ENCODE measurements around the gene HEXA.

The HEXA gene

DNA sequence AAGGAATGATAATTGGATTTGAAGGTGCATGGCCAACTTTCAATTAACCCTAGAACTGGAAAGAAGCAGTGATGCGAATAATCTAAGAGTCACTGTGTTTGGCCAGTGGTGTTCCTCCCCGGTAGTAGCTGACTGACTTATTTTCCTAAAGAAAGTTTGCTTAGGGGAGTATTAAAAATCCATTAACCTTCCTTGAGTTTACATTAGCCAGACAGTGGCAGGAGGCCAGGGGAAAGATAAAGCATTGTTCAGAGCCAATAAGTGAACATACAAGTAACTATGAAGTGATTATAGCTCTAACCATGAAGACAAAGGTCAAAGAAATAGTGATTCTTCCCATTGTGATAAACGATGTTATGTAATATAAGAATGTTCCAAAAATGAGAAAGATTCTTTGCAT lies 13.4 kb upstream of the HEXA start:
- no peak overlapping the region for H3K4me3 ChIP-seq (ENCODE audit: low read length in 2 of 2)
- no peak overlapping the region for H3K23ac ChIP-seq (ENCODE audit: low read depth, low read length, poor library complexity)
- H2AK5ac ChIP-seq (ENCODE audit: low read depth, low read length), result no peak overlapping the region
- no peaks in the 10 kb centered on the region for H3K79me1 ChIP-seq (ENCODE audit: low read depth, low read length)
- no peak overlapping the region for H2BK120ac ChIP-seq (ENCODE audit: low read depth, low read length)
- H2BK15ac ChIP-seq (ENCODE audit: low read length), result no peak overlapping the region
- no peaks in the 10 kb centered on the region for H3K4me1 ChIP-seq (ENCODE audit: control insufficient read depth in 2 of 2, insufficient read depth in 1 of 2, low read depth in 1 of 2, low read length in 2 of 2)
- H3K4me2 ChIP-seq (ENCODE audit: insufficient read depth, low read length, poor library complexity, severe bottlenecking), result no peak overlapping the region
- H2AFZ ChIP-seq (ENCODE audit: low read length), result no peak overlapping the region
- no peak overlapping the region for H3K18ac ChIP-seq (ENCODE audit: low read length)
- H3K27me3 ChIP-seq (ENCODE audit: control insufficient read depth in 3 of 3, insufficient read depth in 3 of 3, low read depth in 1 of 3, low read length in 3 of 3), result peaks cover 0 to 19% (median 0%) of the 10 kb centered on the region in 3 experiments
- no peaks in the 10 kb centered on the region for H3K9me3 ChIP-seq (replicated peaks in 1 of 2; ENCODE audit: control insufficient read depth in 2 of 2, insufficient read depth in 1 of 2, low read depth in 1 of 2, low read length in 2 of 2)
- no peak overlapping the region for H2BK5ac ChIP-seq (ENCODE audit: low read length)
- no peaks in the 10 kb centered on the region for H3K36me3 ChIP-seq (replicated peaks in 1 of 2; ENCODE audit: control insufficient read depth in 2 of 2, insufficient read depth in 2 of 2, low read length in 2 of 2)
- H4K8ac ChIP-seq (ENCODE audit: low read depth, low read length), result no peak overlapping the region
- no peak overlapping the region for H3K4ac ChIP-seq (ENCODE audit: low read length)
- no CpG with 5 or more reads among the region's 3 CpGs for WGBS, 2 donors (ENCODE audit: extremely low coverage in 2 of 2, insufficient read length in 2 of 2, insufficient replicate concordance in 1 of 2)
- H2BK12ac ChIP-seq (ENCODE audit: low read length), result no peak overlapping the region
- H4K91ac ChIP-seq (ENCODE audit: low read depth, low read length, poor library complexity), result no peak overlapping the region
- H3K14ac ChIP-seq (ENCODE audit: low read length), result no peak overlapping the region
- H3K9ac ChIP-seq (ENCODE audit: low read depth, low read length, poor library complexity), result no peak overlapping the region
- H3K27ac ChIP-seq (replicated peaks; ENCODE audit: low read length), result no peak overlapping the region
- DNase-seq (ENCODE audit: low spot score), result no peak

- Histone ChIP-seq H3K27me3 (ENCODE audit: control insufficient read depth in 3 of 3, insufficient read depth in 3 of 3, low read depth in 1 of 3, low read length in 3 of 3) (peaks cover 0 to 31% (median 0%) of the 10 kb centered on the region in 3 experiments), H4K91ac (ENCODE audit: low read depth, low read length, poor library complexity) (no peak overlapping the region), H2BK12ac (ENCODE audit: low read length) (no peak overlapping the region), H3K4me2 (ENCODE audit: insufficient read depth, low read length, poor library complexity, severe bottlenecking) (no peak overlapping the region), H3K4me1 (ENCODE audit: control insufficient read depth in 2 of 2, insufficient read depth in 1 of 2, low read depth in 1 of 2, low read length in 2 of 2) (no peaks in the 10 kb centered on the region), H3K18ac (ENCODE audit: low read length) (no peak overlapping the region), H3K4me3 (ENCODE audit: low read length in 2 of 2) (no peak overlapping the region), H4K8ac (ENCODE audit: low read depth, low read length) (no peak overlapping the region), H2BK5ac (ENCODE audit: low read length) (no peak overlapping the region), H3K4ac (ENCODE audit: low read length) (no peak overlapping the region), H2BK15ac (ENCODE audit: low read length) (no peak overlapping the region), H3K27ac (replicated peaks; ENCODE audit: low read length) (no peak overlapping the region), H2AK5ac (ENCODE audit: low read depth, low read length) (no peak overlapping the region), H3K9me3 (replicated peaks in 1 of 2; ENCODE audit: control insufficient read depth in 2 of 2, insufficient read depth in 1 of 2, low read depth in 1 of 2, low read length in 2 of 2) (no peaks in the 10 kb centered on the region), H3K23ac (ENCODE audit: low read depth, low read length, poor library complexity) (no peak overlapping the region), H3K14ac (ENCODE audit: low read length) (no peak overlapping the region), H3K79me1 (ENCODE audit: low read depth, low read length) (no peaks in the 10 kb centered on the region), H2BK120ac (ENCODE audit: low read depth, low read length) (no peak overlapping the region), H3K36me3 (replicated peaks in 1 of 2; ENCODE audit: control insufficient read depth in 2 of 2, insufficient read depth in 2 of 2, low read length in 2 of 2) (no peaks in the 10 kb centered on the region), H3K9ac (ENCODE audit: low read depth, low read length, poor library complexity) (no peak overlapping the region), H2AFZ (ENCODE audit: low read length) (no peak overlapping the region)
- no peak for DNase-seq (ENCODE audit: low spot score)
These were observed 11.9 kb upstream of the HEXA start for GRCh38 chr15:72387741-72388140.

- no peak overlapping the region for H3K9ac ChIP-seq (ENCODE audit: low read depth, low read length, poor library complexity)
- no peak overlapping the region for H2AFZ ChIP-seq (ENCODE audit: low read length)
- no peaks in the 10 kb centered on the region for H3K36me3 ChIP-seq (replicated peaks in 1 of 2; ENCODE audit: control insufficient read depth in 2 of 2, insufficient read depth in 2 of 2, low read length in 2 of 2)
- H4K8ac ChIP-seq (ENCODE audit: low read depth, low read length), result no peak overlapping the region
- WGBS, 2 donors (ENCODE audit: extremely low coverage in 2 of 2, insufficient read length in 2 of 2, insufficient replicate concordance in 1 of 2), result no CpG with 5 or more reads among the region's 2 CpGs
- H2BK120ac ChIP-seq (ENCODE audit: low read depth, low read length), result no peak overlapping the region
- H3K79me1 ChIP-seq (ENCODE audit: low read depth, low read length), result no peaks in the 10 kb centered on the region
- no peak overlapping the region for H2AK5ac ChIP-seq (ENCODE audit: low read depth, low read length)
- no peak overlapping the region for H3K4ac ChIP-seq (ENCODE audit: low read length)
- no peak overlapping the region for H2BK5ac ChIP-seq (ENCODE audit: low read length)
- H2BK12ac ChIP-seq (ENCODE audit: low read length), result no peak overlapping the region
- no peak overlapping the region for H3K18ac ChIP-seq (ENCODE audit: low read length)
- H3K4me1 ChIP-seq (ENCODE audit: control insufficient read depth in 2 of 2, insufficient read depth in 1 of 2, low read depth in 1 of 2, low read length in 2 of 2), result no peaks in the 10 kb centered on the region
- no peak overlapping the region for H3K23ac ChIP-seq (ENCODE audit: low read depth, low read length, poor library complexity)
- no peak overlapping the region for H3K4me3 ChIP-seq (ENCODE audit: low read length in 2 of 2)
- H3K27me3 ChIP-seq (ENCODE audit: control insufficient read depth in 3 of 3, insufficient read depth in 3 of 3, low read depth in 1 of 3, low read length in 3 of 3), result peaks cover 0 to 26% (median 0%) of the 10 kb centered on the region in 3 experiments
- no peak overlapping the region for H4K91ac ChIP-seq (ENCODE audit: low read depth, low read length, poor library complexity)
- H2BK15ac ChIP-seq (ENCODE audit: low read length), result no peak overlapping the region
- H3K27ac ChIP-seq (replicated peaks; ENCODE audit: low read length), result no peak overlapping the region
- no peak for DNase-seq (ENCODE audit: low spot score)
- no peak overlapping the region for H3K14ac ChIP-seq (ENCODE audit: low read length)
- no peaks in the 10 kb centered on the region for H3K9me3 ChIP-seq (replicated peaks in 1 of 2; ENCODE audit: control insufficient read depth in 2 of 2, insufficient read depth in 1 of 2, low read depth in 1 of 2, low read length in 2 of 2)
- no peak overlapping the region for H3K4me2 ChIP-seq (ENCODE audit: insufficient read depth, low read length, poor library complexity, severe bottlenecking)
These were observed 6.3 kb upstream of the HEXA start for GRCh38 chr15:72382146-72382545.

DNA sequence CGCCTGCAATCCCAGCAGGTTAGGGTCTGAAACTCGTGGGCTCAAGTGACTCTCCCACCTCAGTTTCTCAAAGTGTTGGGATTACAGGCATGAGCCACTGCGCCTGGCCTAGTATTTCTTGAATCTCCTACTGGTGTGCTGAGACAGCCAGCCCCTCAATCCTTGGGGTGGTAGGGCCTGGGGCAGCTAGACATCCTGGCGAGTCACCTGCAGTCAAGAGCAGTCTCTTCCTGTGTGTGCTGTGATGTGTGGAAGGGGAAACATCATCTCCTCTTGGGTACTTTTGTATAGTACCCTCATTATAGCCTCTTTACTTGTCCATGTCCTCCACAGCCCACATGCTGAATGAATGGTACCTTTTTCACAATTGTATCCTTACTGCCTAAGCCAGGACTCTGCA lies 4.9 kb upstream of the HEXA start:
- H3K9ac ChIP-seq (ENCODE audit: low read depth, low read length, poor library complexity), result no peak overlapping the region
- no peaks in the 10 kb centered on the region for H3K9me3 ChIP-seq (replicated peaks in 1 of 2; ENCODE audit: control insufficient read depth in 2 of 2, insufficient read depth in 1 of 2, low read depth in 1 of 2, low read length in 2 of 2)
- H3K4me3 ChIP-seq (ENCODE audit: low read length in 2 of 2), result no peak overlapping the region
- H2BK120ac ChIP-seq (ENCODE audit: low read depth, low read length), result no peak overlapping the region
- H3K18ac ChIP-seq (ENCODE audit: low read length), result no peak overlapping the region
- no peak overlapping the region for H3K23ac ChIP-seq (ENCODE audit: low read depth, low read length, poor library complexity)
- H3K4me1 ChIP-seq (ENCODE audit: control insufficient read depth in 2 of 2, insufficient read depth in 1 of 2, low read depth in 1 of 2, low read length in 2 of 2), result peaks cover 3 to 5% of the 10 kb centered on the region in 2 donors
- no peaks in the 10 kb centered on the region for H3K79me1 ChIP-seq (ENCODE audit: low read depth, low read length)
- H3K4ac ChIP-seq (ENCODE audit: low read length), result no peak overlapping the region
- DNase-seq (ENCODE audit: low spot score), result no peak
- no peaks in the 10 kb centered on the region for H3K36me3 ChIP-seq (replicated peaks in 1 of 2; ENCODE audit: control insufficient read depth in 2 of 2, insufficient read depth in 2 of 2, low read length in 2 of 2)
- H4K8ac ChIP-seq (ENCODE audit: low read depth, low read length), result no peak overlapping the region
- no peak overlapping the region for H3K4me2 ChIP-seq (ENCODE audit: insufficient read depth, low read length, poor library complexity, severe bottlenecking)
- no peak overlapping the region for H2AK5ac ChIP-seq (ENCODE audit: low read depth, low read length)
- H2BK12ac ChIP-seq (ENCODE audit: low read length), result no peak overlapping the region
- H4K91ac ChIP-seq (ENCODE audit: low read depth, low read length, poor library complexity), result no peak overlapping the region
- H3K27me3 ChIP-seq (ENCODE audit: control insufficient read depth in 3 of 3, insufficient read depth in 3 of 3, low read depth in 1 of 3, low read length in 3 of 3), result peaks cover 0 to 25% (median 0%) of the 10 kb centered on the region in 3 experiments
- H3K14ac ChIP-seq (ENCODE audit: low read length), result no peak overlapping the region
- H2BK5ac ChIP-seq (ENCODE audit: low read length), result no peak overlapping the region
- H2BK15ac ChIP-seq (ENCODE audit: low read length), result no peak overlapping the region
- no CpG with 5 or more reads among the region's 4 CpGs for WGBS, 2 donors (ENCODE audit: extremely low coverage in 2 of 2, insufficient read length in 2 of 2, insufficient replicate concordance in 1 of 2)
- no peak overlapping the region for H3K27ac ChIP-seq (replicated peaks; ENCODE audit: low read length)
- H2AFZ ChIP-seq (ENCODE audit: low read length), result no peak overlapping the region
